Panc1 (cell line): Measurements from ENCODE around the gene CACNA1C. TPM values are rescaled to one million over a fixed set of nuclear protein-coding genes. Genes with fewer than 3 reads are reported as not detected.

ENCODE experiments used
- ATAC-seq: fragments of 200-7000 bp; cut with Tn5 transposase; 2 replicates; pipeline ENCODE4 v1.9.1; 2020; ENCODE audit warnings: mild to moderate bottlenecking, moderate library complexity
- BruUV-seq: library from RNA; stranded (reverse); fragments of 400-500 nt; replicated peaks from 2 replicates; lab custom pipeline; 2021; lab: Mats Ljungman, UMichigan
- CTCF ChIA-PET: fragments of 300-600 bp; sonication (Branson Sonifier 250); formaldehyde crosslinking; loops from one replicate; lab custom pipeline; 2022; ENCODE audit warnings: antibody characterized with exemption; lab: Charles Lee
- POLR2A ChIA-PET: fragments of 300-600 bp; sonication (Branson Sonifier 250); formaldehyde crosslinking; loops from one replicate; lab custom pipeline; 2022; ENCODE audit warnings: antibody characterized with exemption; lab: Charles Lee
- DNase-seq: peaks from one replicate; pipeline ENCODE4 v3.0.0-alpha.2; 2010; ENCODE audit warnings: low read depth, low spot score
- H3K27ac ChIP-seq: 2 replicates; pipeline ENCODE4 v1.5.1; 2011; ENCODE audit warnings: mild to moderate bottlenecking, low read length, inconsistent platforms
- H3K27me3 ChIP-seq: fragments of 200-500 bp; sonication (Bioruptor generic); 2 replicates; pipeline ENCODE4 v1.6.0; 2014; ENCODE audit warnings: low read length, inconsistent platforms; ENCODE audit not compliant: control insufficient read depth, insufficient read depth
- H3K36me3 ChIP-seq: fragments of 200-500 bp; sonication (Bioruptor generic); 2 replicates; pipeline ENCODE4 v1.5.1; 2014; ENCODE audit warnings: inconsistent platforms, mild to moderate bottlenecking, low read length, moderate library complexity; ENCODE audit not compliant: control insufficient read depth, insufficient read depth
- H3K4me1 ChIP-seq: 2 replicates; pipeline ENCODE4 v1.5.1; 2011; ENCODE audit warnings: inconsistent platforms, mild to moderate bottlenecking, low read length, moderate library complexity; ENCODE audit not compliant: control insufficient read depth, insufficient read depth
- H3K4me3 ChIP-seq, 2 experiments: 2 replicates each; pipeline ENCODE4 v1.5.1; 2011 to 2012; ENCODE audit warnings: low read depth in 2 of 2, low read length in 2 of 2, mild to moderate bottlenecking in 2 of 2, inconsistent platforms in 1 of 2, moderate library complexity in 1 of 2
- H3K9me3 ChIP-seq: fragments of 200-500 bp; sonication (Bioruptor generic); 2 replicates; pipeline ENCODE4 v1.5.1; 2014; ENCODE audit warnings: low read depth, mild to moderate bottlenecking, inconsistent platforms, low read length, moderate library complexity; ENCODE audit not compliant: control insufficient read depth, insufficient read depth
- POLR2AphosphoS5 ChIP-seq: IDR thresholded peaks from 2 replicates; pipeline ENCODE4 v1.6.1; 2012; ENCODE audit warnings: mild to moderate bottlenecking, low read depth, low read length, moderate library complexity
- SIN3A ChIP-seq: IDR thresholded peaks from 2 replicates; pipeline ENCODE4 v1.6.1; 2012; ENCODE audit warnings: low read depth, mild to moderate bottlenecking, low read length, moderate library complexity, borderline replicate concordance; ENCODE audit not compliant: insufficient read depth
- TCF7L2 ChIP-seq: IDR thresholded peaks from 2 replicates; pipeline ENCODE4 v1.6.1; 2011; ENCODE audit warnings: mild to moderate bottlenecking, low read depth, low read length, inconsistent platforms
- in situ Hi-C: cut with HindIII; loops from 2 replicates; pipeline ENCODE4 v1.10.0; 2016; ENCODE audit warnings: low sequenced_read_pairs, low pct_unique_long_range_greater_than_20kb
- intact Hi-C: fragments of 100-400 bp; cut with micrococcal nuclease; formaldehyde crosslinking; loops from one replicate; pipeline ENCODE4 v1.10.0; 2022; ENCODE audit not compliant: unreplicated experiment
- total RNA-seq: library from RNA; stranded (reverse); gene quantifications from one replicate; pipeline ENCODE4 v1.2.1, GENCODE V29; 2021; ENCODE audit not compliant: unreplicated experiment
- TF ChIP-seq, protein P1 (sequence below), 2 experiments: IDR thresholded peaks; 2 replicates each; pipeline ENCODE4 v1.6.1; 2011 to 2012; ENCODE audit warnings: low read depth in 2 of 2, control low read depth in 1 of 2, low read length in 1 of 2, mild to moderate bottlenecking in 1 of 2, moderate library complexity in 1 of 2; ENCODE audit not compliant: insufficient read depth in 1 of 2
- TF ChIP-seq, protein P2 (sequence below): fragments of 450-650 bp; IDR thresholded peaks from 2 replicates; pipeline ENCODE4 v1.5.1; 2017; ENCODE audit warnings: mild to moderate bottlenecking

CACNA1C gene
- total RNA-seq, 1 experiment from 2014 or later = 0.03 TPM

DNA sequence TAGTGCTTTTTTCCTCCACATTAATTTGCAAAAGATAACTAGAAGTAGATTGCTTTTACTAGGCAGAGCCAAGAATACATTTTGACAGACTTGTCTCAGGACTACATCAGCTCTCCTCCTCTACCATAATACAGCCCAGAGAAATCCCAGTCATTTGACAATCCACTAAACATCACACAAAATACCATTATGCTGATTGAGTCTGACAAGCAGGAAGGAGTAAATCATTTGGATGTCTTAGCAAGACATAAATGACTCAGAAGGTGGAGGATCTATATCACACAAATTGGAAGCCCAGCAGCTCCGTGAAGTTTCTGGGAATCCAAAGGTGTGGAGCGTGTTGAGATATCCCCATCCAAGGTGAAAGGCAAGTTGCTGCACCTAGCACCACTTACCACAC is 666.6 kb downstream of the CACNA1C start:
- no peaks in the 10 kb centered on the region for H3K36me3 ChIP-seq
- ChIA-PET POLR2A (no interaction called here), CTCF (no interaction called here)
- H3K9me3 ChIP-seq = no peaks in the 10 kb centered on the region
- intact Hi-C loops = no loop called here
- no peak for TF ChIP-seq TCF7L2
- TF ChIP-seq, protein P1, sequence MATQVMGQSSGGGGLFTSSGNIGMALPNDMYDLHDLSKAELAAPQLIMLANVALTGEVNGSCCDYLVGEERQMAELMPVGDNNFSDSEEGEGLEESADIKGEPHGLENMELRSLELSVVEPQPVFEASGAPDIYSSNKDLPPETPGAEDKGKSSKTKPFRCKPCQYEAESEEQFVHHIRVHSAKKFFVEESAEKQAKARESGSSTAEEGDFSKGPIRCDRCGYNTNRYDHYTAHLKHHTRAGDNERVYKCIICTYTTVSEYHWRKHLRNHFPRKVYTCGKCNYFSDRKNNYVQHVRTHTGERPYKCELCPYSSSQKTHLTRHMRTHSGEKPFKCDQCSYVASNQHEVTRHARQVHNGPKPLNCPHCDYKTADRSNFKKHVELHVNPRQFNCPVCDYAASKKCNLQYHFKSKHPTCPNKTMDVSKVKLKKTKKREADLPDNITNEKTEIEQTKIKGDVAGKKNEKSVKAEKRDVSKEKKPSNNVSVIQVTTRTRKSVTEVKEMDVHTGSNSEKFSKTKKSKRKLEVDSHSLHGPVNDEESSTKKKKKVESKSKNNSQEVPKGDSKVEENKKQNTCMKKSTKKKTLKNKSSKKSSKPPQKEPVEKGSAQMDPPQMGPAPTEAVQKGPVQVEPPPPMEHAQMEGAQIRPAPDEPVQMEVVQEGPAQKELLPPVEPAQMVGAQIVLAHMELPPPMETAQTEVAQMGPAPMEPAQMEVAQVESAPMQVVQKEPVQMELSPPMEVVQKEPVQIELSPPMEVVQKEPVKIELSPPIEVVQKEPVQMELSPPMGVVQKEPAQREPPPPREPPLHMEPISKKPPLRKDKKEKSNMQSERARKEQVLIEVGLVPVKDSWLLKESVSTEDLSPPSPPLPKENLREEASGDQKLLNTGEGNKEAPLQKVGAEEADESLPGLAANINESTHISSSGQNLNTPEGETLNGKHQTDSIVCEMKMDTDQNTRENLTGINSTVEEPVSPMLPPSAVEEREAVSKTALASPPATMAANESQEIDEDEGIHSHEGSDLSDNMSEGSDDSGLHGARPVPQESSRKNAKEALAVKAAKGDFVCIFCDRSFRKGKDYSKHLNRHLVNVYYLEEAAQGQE (IDR thresholded peaks at IDR 0.05; ENCODE audit: insufficient read depth in 1 of 2, low read depth in 2 of 2, low read length in 1 of 2) = no peak
- no peak for TF ChIP-seq SIN3A
- TF ChIP-seq, protein P2, sequence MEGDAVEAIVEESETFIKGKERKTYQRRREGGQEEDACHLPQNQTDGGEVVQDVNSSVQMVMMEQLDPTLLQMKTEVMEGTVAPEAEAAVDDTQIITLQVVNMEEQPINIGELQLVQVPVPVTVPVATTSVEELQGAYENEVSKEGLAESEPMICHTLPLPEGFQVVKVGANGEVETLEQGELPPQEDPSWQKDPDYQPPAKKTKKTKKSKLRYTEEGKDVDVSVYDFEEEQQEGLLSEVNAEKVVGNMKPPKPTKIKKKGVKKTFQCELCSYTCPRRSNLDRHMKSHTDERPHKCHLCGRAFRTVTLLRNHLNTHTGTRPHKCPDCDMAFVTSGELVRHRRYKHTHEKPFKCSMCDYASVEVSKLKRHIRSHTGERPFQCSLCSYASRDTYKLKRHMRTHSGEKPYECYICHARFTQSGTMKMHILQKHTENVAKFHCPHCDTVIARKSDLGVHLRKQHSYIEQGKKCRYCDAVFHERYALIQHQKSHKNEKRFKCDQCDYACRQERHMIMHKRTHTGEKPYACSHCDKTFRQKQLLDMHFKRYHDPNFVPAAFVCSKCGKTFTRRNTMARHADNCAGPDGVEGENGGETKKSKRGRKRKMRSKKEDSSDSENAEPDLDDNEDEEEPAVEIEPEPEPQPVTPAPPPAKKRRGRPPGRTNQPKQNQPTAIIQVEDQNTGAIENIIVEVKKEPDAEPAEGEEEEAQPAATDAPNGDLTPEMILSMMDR = no peak
- TF ChIP-seq POLR2AphosphoS5 = no peak
- in situ Hi-C loops = no loop called here
- ATAC-seq (no peak), DNase-seq (no peak)
- no TSS peak for BruUV-seq
- no peak overlapping the region for H3K27ac ChIP-seq
- H3K4me3 ChIP-seq = no peak overlapping the region
- no peaks in the 10 kb centered on the region for H3K4me1 ChIP-seq
- peaks cover 1% of the 10 kb centered on the region; the same call in 1 of the 2 replicates for H3K27me3 ChIP-seq

- TF ChIP-seq SIN3A = no peak
- no peak for TF ChIP-seq POLR2AphosphoS5
- no peaks in the 10 kb centered on the region for H3K36me3 ChIP-seq
- no peaks in the 10 kb centered on the region for H3K4me1 ChIP-seq
- ATAC-seq = no peak
- ChIA-PET POLR2A (no interaction called here), CTCF (no interaction called here)
- no peaks in the 10 kb centered on the region for H3K27me3 ChIP-seq
- no peak overlapping the region for H3K27ac ChIP-seq
- intact Hi-C loops = no loop called here
- H3K9me3 ChIP-seq = no peaks in the 10 kb centered on the region
- BruUV-seq = no TSS peak
- in situ Hi-C loops = no loop called here
- no peak for DNase-seq
- H3K4me3 ChIP-seq = no peak overlapping the region
These were observed 670.0 kb downstream of the CACNA1C start for GRCh38 chr12:2722806-2723205.

DNA sequence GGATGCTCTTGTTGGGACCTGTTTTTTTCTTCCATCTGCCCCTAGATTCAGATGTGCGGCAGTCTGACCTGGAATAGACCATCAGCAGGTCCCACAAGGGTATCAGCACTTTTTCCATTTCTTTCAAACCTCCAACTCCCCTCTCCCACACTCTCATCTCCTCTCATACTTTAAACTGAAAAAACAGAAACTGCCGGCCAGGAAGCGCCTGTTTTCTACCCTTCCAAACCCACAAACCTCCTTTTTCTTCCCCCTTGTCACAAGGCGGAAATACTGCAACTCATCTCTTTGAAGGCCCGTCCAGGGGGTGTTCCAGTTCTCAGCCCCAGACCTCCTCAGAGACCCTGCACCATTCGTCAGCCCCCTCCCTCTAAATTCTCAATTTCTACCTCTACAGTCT is 679.5 kb downstream of the CACNA1C start:
- ChIA-PET CTCF (no interaction called here), POLR2A (no interaction called here)
- Histone ChIP-seq H3K9me3 (no peaks in the 10 kb centered on the region), H3K36me3 (no peaks in the 10 kb centered on the region), H3K4me1 (no peaks in the 10 kb centered on the region), H3K27ac (no peak overlapping the region), H3K4me3 (no peak overlapping the region), H3K27me3 (no peaks in the 10 kb centered on the region; the same call in 1 of the 2 replicates)
- TF ChIP-seq TCF7L2 = no peak
- TF ChIP-seq, protein P2 = no peak
- TF ChIP-seq POLR2AphosphoS5 = no peak
- intact Hi-C loops = no loop called here
- in situ Hi-C loops = no loop called here
- no peak for ATAC-seq
- DNase-seq = no peak
- no TSS peak for BruUV-seq
